H9 (cell line): ENCODE measurements around the gene PLD1. TPM values are rescaled to one million over a fixed set of nuclear protein-coding genes. Genes with fewer than 3 reads are reported as not detected.

Source experiments
- DNase-seq: peaks from one replicate; pipeline ENCODE4 v3.0.0-alpha.2; 2017
- H2AFZ ChIP-seq: one replicate; pipeline ENCODE4 v1.6.1; 2013; ENCODE audit warnings: mild to moderate bottlenecking, low read length, control low read depth, moderate library complexity
- H2AK5ac ChIP-seq: 2 replicates; pipeline ENCODE4 v1.6.1; 2013; ENCODE audit warnings: low read length, control low read depth, mixed read lengths; ENCODE audit not compliant: insufficient read length
- H2BK120ac ChIP-seq: one replicate; pipeline ENCODE4 v1.6.1; 2013; ENCODE audit warnings: low read depth, mild to moderate bottlenecking, low read length, control low read depth, inconsistent platforms; ENCODE audit not compliant: poor library complexity, severe bottlenecking
- H2BK12ac ChIP-seq: 2 replicates; pipeline ENCODE4 v1.6.1; 2013; ENCODE audit warnings: low read length, control low read depth, mixed read lengths, low read depth; ENCODE audit not compliant: insufficient read length
- H2BK15ac ChIP-seq: 2 replicates; pipeline ENCODE4 v1.6.1; 2013; ENCODE audit warnings: low read depth, low read length, control low read depth
- H2BK20ac ChIP-seq: one replicate; pipeline ENCODE4 v1.6.1; 2013; ENCODE audit warnings: low read depth, mild to moderate bottlenecking, low read length, control low read depth, inconsistent platforms; ENCODE audit not compliant: poor library complexity, severe bottlenecking
- H2BK5ac ChIP-seq: 2 replicates; pipeline ENCODE4 v1.6.1; 2013; ENCODE audit warnings: low read length, control low read depth, mixed read lengths; ENCODE audit not compliant: insufficient read length
- H3K14ac ChIP-seq: 2 replicates; pipeline ENCODE4 v1.6.1; 2013; ENCODE audit warnings: low read length, control low read depth; ENCODE audit not compliant: insufficient read depth
- H3K18ac ChIP-seq: 2 replicates; pipeline ENCODE4 v1.6.1; 2013; ENCODE audit warnings: low read depth, mild to moderate bottlenecking, mixed read lengths, low read length, control low read depth; ENCODE audit not compliant: insufficient read length
- H3K23ac ChIP-seq: 2 replicates; pipeline ENCODE4 v1.6.1; 2013; ENCODE audit warnings: low read length, control low read depth, mixed read lengths, low read depth; ENCODE audit not compliant: insufficient read length
- H3K23me2 ChIP-seq: 2 replicates; pipeline ENCODE4 v1.6.1; 2013; ENCODE audit warnings: low read depth, mild to moderate bottlenecking, mixed read lengths, low read length, control low read depth; ENCODE audit not compliant: insufficient read length, poor library complexity, severe bottlenecking
- H3K27ac ChIP-seq: 2 replicates; pipeline ENCODE4 v1.5.1; 2013; ENCODE audit warnings: low read length, control low read depth, mixed read lengths, low read depth; ENCODE audit not compliant: insufficient read length
- H3K27me3 ChIP-seq: 2 replicates; pipeline ENCODE4 v1.6.1; 2013; ENCODE audit warnings: low read length, control low read depth, inconsistent platforms; ENCODE audit not compliant: insufficient read depth
- H3K4ac ChIP-seq: 2 replicates; pipeline ENCODE4 v1.6.1; 2013; ENCODE audit warnings: low read depth, mild to moderate bottlenecking, control low read depth, inconsistent platforms, low read length, moderate library complexity
- H3K4me1 ChIP-seq: 2 replicates; pipeline ENCODE4 v1.6.1; 2013; ENCODE audit warnings: low read length, control low read depth, inconsistent platforms; ENCODE audit not compliant: insufficient read depth
- H3K4me2 ChIP-seq: 2 replicates; pipeline ENCODE4 v1.6.1; 2013; ENCODE audit warnings: low read length, control low read depth, mixed read lengths; ENCODE audit not compliant: insufficient read length, insufficient read depth
- H3K56ac ChIP-seq: 2 replicates; pipeline ENCODE4 v1.6.1; 2013; ENCODE audit warnings: low read depth, mild to moderate bottlenecking, mixed read lengths, low read length, control low read depth; ENCODE audit not compliant: insufficient read length
- H3K79me1 ChIP-seq: 2 replicates; pipeline ENCODE4 v1.6.1; 2013; ENCODE audit warnings: low read depth, mild to moderate bottlenecking, moderate library complexity, low read length, control low read depth, inconsistent platforms; ENCODE audit not compliant: insufficient read depth, poor library complexity, severe bottlenecking
- H3K79me2 ChIP-seq: 2 replicates; pipeline ENCODE4 v1.6.1; 2013; ENCODE audit warnings: low read length, control low read depth, inconsistent platforms; ENCODE audit not compliant: insufficient read depth
- H3K9ac ChIP-seq: 2 replicates; pipeline ENCODE4 v1.6.1; 2013; ENCODE audit warnings: low read length, control low read depth, mixed read lengths; ENCODE audit not compliant: insufficient read length; ENCODE audit errors: extremely low read depth
- H3K9me3 ChIP-seq: one replicate; pipeline ENCODE4 v1.6.1; 2013; ENCODE audit warnings: low read depth, low read length, inconsistent platforms; ENCODE audit not compliant: control insufficient read depth
- H3T11ph ChIP-seq: one replicate; pipeline ENCODE4 v1.6.1; 2013; ENCODE audit warnings: mild to moderate bottlenecking, low read length, control low read depth, inconsistent platforms
- H4K20me1 ChIP-seq: one replicate; pipeline ENCODE4 v1.6.1; 2013; ENCODE audit not compliant: control insufficient read depth, insufficient read length, insufficient read depth
- H4K5ac ChIP-seq: 2 replicates; pipeline ENCODE4 v1.6.1; 2013; ENCODE audit warnings: low read depth, mild to moderate bottlenecking, mixed read lengths, low read length, control low read depth; ENCODE audit not compliant: insufficient read length
- H4K8ac ChIP-seq: replicated peaks from 2 replicates; pipeline ENCODE4 v1.6.1; 2013; ENCODE audit warnings: low read length, control low read depth, mixed read lengths, low read depth; ENCODE audit not compliant: insufficient read length
- H4K91ac ChIP-seq: 2 replicates; pipeline ENCODE4 v1.6.1; 2013; ENCODE audit warnings: low read depth, mild to moderate bottlenecking, moderate library complexity, mixed read lengths, low read length, control low read depth; ENCODE audit not compliant: insufficient read length
- H3K27ac Mint-ChIP-seq, 3 experiments: 2 replicates in 2 of 3; 3 replicates in 1 of 3; pipeline ENCODE4 v1.8.0; 2020 to 2021; ENCODE audit warnings: mixed read lengths in 3 of 3, mild to moderate bottlenecking in 1 of 3, moderate library complexity in 1 of 3
- H3K27me3 Mint-ChIP-seq: 2 replicates; pipeline ENCODE4 v1.8.0; 2021; ENCODE audit warnings: low read depth, mild to moderate bottlenecking, moderate library complexity, mixed read lengths
- H3K36me3 Mint-ChIP-seq, 3 experiments: 2 replicates in 2 of 3; 3 replicates in 1 of 3; pipeline ENCODE4 v1.8.0; 2020 to 2021; ENCODE audit warnings: low read depth in 3 of 3, mixed read lengths in 3 of 3; ENCODE audit not compliant: insufficient read depth in 1 of 3
- H3K4me1 Mint-ChIP-seq, 2 experiments: 2 replicates each; pipeline ENCODE4 v1.8.0; 2020; ENCODE audit warnings: mixed read lengths in 2 of 2
- H3K4me3 Mint-ChIP-seq, 2 experiments: 2 replicates in 1 of 2; 3 replicates in 1 of 2; pipeline ENCODE4 v1.8.0; 2020 to 2021; ENCODE audit warnings: mild to moderate bottlenecking in 2 of 2, mixed read lengths in 2 of 2, moderate library complexity in 1 of 2
- H3K9me3 Mint-ChIP-seq, 2 experiments: 2 replicates in 1 of 2; 3 replicates in 1 of 2; pipeline ENCODE4 v1.8.0; 2020; ENCODE audit warnings: mild to moderate bottlenecking in 2 of 2, mixed read lengths in 2 of 2, moderate library complexity in 1 of 2
- CTCF ChIP-seq: fragments of 200-600 bp; sonication (generic); conservative IDR thresholded peaks from 3 replicates; pipeline ENCODE4 v1.8.0; 2021; ENCODE audit warnings: antibody characterized with exemption, mild to moderate bottlenecking
- WGBS: extraction: QIAGEN DNeasy Blood & Tissue Kit; methylation state at CpG from one replicate; pipeline ENCODE4 v1.1.7; 2013; ENCODE audit warnings: missing lambda C conversion rate, low lambda C conversion rate, mixed read lengths; ENCODE audit not compliant: insufficient read length; ENCODE audit errors: extremely low coverage; 5-methylcytosine and 5-hydroxymethylcytosine counted together
- total RNA-seq: library from RNA; stranded (reverse); gene quantifications from 2 replicates; pipeline ENCODE4 v1.2.1, GENCODE V29; 2021

The PLD1 gene
- total RNA-seq, 1 experiment from 2014 or later: 1.8 TPM

- no peak overlapping the region for H2BK20ac ChIP-seq
- H3K4me2 ChIP-seq: no peak overlapping the region
- no peaks in the 10 kb centered on the region for H3K79me2 ChIP-seq
- TF ChIP-seq CTCF: no peak
- H3K27ac Mint-ChIP-seq: no peak overlapping the region
- H3K23ac ChIP-seq: no peak overlapping the region
- WGBS: no CpG with 5 or more reads among the region's 2 CpGs
- no peak overlapping the region for H2BK15ac ChIP-seq
- H2BK5ac ChIP-seq: no peak overlapping the region
- no peak overlapping the region for H3K56ac ChIP-seq
- no peak overlapping the region for H3K18ac ChIP-seq
- no peaks in the 10 kb centered on the region; the same call in 1 of the 2 replicates for H3K27me3 Mint-ChIP-seq
- DNase-seq: no peak
- no peak overlapping the region for H2BK120ac ChIP-seq
- no peak overlapping the region for H2AFZ ChIP-seq
- H3K36me3 Mint-ChIP-seq: no peaks in the 10 kb centered on the region
- no peaks in the 10 kb centered on the region for H3K27me3 ChIP-seq
- H3K4me1 Mint-ChIP-seq: no peaks in the 10 kb centered on the region
- H3K14ac ChIP-seq: no peak overlapping the region
- no peak overlapping the region for H2AK5ac ChIP-seq
- no peaks in the 10 kb centered on the region for H3K23me2 ChIP-seq
- H3K4me3 Mint-ChIP-seq: no peak overlapping the region
- H3K9me3 ChIP-seq: no peaks in the 10 kb centered on the region
- H3T11ph ChIP-seq: no peak overlapping the region
- H4K91ac ChIP-seq: no peak overlapping the region
- H4K20me1 ChIP-seq: no peaks in the 10 kb centered on the region
- H3K4ac ChIP-seq: no peak overlapping the region
- H3K4me1 ChIP-seq: no peaks in the 10 kb centered on the region
- no peak overlapping the region for H3K9ac ChIP-seq
- H3K79me1 ChIP-seq: no peaks in the 10 kb centered on the region
- H3K27ac ChIP-seq: no peak overlapping the region
- H3K9me3 Mint-ChIP-seq: no peaks in the 10 kb centered on the region
- H2BK12ac ChIP-seq: no peak overlapping the region
- no peak overlapping the region for H4K8ac ChIP-seq
- H4K5ac ChIP-seq: no peak overlapping the region
Measured at GRCh38 chr3:171684221-171684620, 126.1 kb downstream of the PLD1 start.
